Calu3 (cell line): ENCODE measurements around the gene NAA11. TPM values are rescaled to one million over a fixed set of nuclear protein-coding genes. Genes with fewer than 3 reads are reported as not detected.

Experiments used
- BruUV-seq: library from RNA; stranded (reverse); fragments of 400-500 nt; replicated peaks from 2 replicates; lab custom pipeline; 2021; lab: Mats Ljungman, UMichigan
- CTCF ChIA-PET: fragments of 300-600 bp; sonication (Branson Sonifier 250); formaldehyde crosslinking; loops from one replicate; lab custom pipeline; 2022; ENCODE audit warnings: antibody characterized with exemption; lab: Charles Lee
- DNase-seq: peaks from one replicate; pipeline ENCODE4 v3.0.0; 2022
- H3K27ac Mint-ChIP-seq: one replicate; pipeline ENCODE4 v1.8.0; 2022; ENCODE audit warnings: mixed read lengths; ENCODE audit not compliant: unreplicated experiment
- H3K27me3 Mint-ChIP-seq: one replicate; pipeline ENCODE4 v1.8.0; 2022; ENCODE audit warnings: mixed read lengths; ENCODE audit not compliant: unreplicated experiment
- H3K36me3 Mint-ChIP-seq: one replicate; pipeline ENCODE4 v1.8.0; 2022; ENCODE audit warnings: mild to moderate bottlenecking, moderate library complexity, mixed read lengths; ENCODE audit not compliant: insufficient read depth, unreplicated experiment
- H3K4me1 Mint-ChIP-seq: one replicate; pipeline ENCODE4 v1.8.0; 2022; ENCODE audit warnings: mild to moderate bottlenecking, low read depth, mixed read lengths; ENCODE audit not compliant: unreplicated experiment
- H3K4me3 Mint-ChIP-seq: one replicate; pipeline ENCODE4 v1.8.0; 2022; ENCODE audit warnings: mild to moderate bottlenecking, low read depth, moderate library complexity, mixed read lengths; ENCODE audit not compliant: unreplicated experiment
- H3K9me3 Mint-ChIP-seq: one replicate; pipeline ENCODE4 v1.8.0; 2022; ENCODE audit warnings: low read depth, mixed read lengths; ENCODE audit not compliant: unreplicated experiment
- intact Hi-C: fragments of 100-400 bp; cut with micrococcal nuclease; formaldehyde crosslinking; loops from one replicate; pipeline ENCODE4 v1.10.0; 2022; ENCODE audit not compliant: unreplicated experiment
- total RNA-seq: library from RNA; stranded (reverse); gene quantifications from 2 replicates; pipeline ENCODE4 v1.2.3, GENCODE V29; 2022
- TF ChIP-seq, protein P1 (sequence below): fragments of 200-600 bp; IDR thresholded peaks from one replicate; pipeline ENCODE4 v1.8.0; 2022; ENCODE audit warnings: antibody characterized with exemption; ENCODE audit not compliant: unreplicated experiment

NAA11 gene
- total RNA-seq, 1 experiment from 2014 or later, result not detected

DNA sequence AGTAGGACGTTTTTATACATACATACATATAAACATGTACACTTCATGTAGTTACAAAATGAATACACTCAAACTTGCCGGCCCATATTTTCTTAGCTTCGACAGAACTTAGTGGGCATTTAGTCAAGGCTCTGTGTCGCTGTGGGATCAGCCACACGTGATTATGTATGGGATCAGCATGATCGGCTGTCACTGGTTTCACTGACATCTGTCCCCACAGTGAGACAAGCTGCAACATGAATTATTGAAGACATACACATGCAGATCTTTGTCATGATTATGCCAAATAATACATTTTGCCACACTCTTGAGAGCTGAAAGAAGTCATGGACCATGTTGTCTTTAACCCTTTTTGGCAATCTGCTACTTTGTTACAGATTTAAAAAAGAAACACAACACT, 38.2 kb upstream of the NAA11 start:
- Mint-ChIP-seq H3K4me3 (no peak overlapping the region), H3K27ac (no peak overlapping the region), H3K4me1 (no peaks in the 10 kb centered on the region), H3K27me3 (no peaks in the 10 kb centered on the region), H3K36me3 (no peaks in the 10 kb centered on the region), H3K9me3 (no peaks in the 10 kb centered on the region)
- TF ChIP-seq, protein P1, sequence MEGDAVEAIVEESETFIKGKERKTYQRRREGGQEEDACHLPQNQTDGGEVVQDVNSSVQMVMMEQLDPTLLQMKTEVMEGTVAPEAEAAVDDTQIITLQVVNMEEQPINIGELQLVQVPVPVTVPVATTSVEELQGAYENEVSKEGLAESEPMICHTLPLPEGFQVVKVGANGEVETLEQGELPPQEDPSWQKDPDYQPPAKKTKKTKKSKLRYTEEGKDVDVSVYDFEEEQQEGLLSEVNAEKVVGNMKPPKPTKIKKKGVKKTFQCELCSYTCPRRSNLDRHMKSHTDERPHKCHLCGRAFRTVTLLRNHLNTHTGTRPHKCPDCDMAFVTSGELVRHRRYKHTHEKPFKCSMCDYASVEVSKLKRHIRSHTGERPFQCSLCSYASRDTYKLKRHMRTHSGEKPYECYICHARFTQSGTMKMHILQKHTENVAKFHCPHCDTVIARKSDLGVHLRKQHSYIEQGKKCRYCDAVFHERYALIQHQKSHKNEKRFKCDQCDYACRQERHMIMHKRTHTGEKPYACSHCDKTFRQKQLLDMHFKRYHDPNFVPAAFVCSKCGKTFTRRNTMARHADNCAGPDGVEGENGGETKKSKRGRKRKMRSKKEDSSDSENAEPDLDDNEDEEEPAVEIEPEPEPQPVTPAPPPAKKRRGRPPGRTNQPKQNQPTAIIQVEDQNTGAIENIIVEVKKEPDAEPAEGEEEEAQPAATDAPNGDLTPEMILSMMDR, result no peak
- CTCF ChIA-PET, result no interaction called here
- intact Hi-C loops, result no loop called here
- BruUV-seq, result no TSS peak
- DNase-seq, result no peak

DNA sequence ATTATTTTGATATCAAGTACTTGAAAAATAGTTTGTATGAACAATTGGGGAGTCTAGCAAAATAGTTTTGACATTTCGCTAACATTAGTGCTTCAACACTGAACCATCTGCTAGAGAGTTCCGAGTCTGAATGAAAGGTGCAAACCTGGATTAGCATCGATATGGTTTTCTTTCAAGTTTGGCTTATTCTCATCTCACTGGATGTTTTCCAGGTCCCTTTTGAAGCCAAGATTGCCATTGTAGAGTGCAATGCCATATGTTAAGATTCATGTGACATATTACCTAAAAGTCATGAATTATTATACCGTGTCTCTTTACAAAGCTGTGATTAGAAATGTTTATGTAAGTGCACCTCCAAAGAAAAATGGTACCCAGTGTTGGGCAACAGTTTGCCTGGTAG, 36.8 kb upstream of the NAA11 start:
- CTCF ChIA-PET, result no interaction called here
- intact Hi-C loops, result no loop called here
- no peak overlapping the region for H3K4me3 Mint-ChIP-seq
- H3K9me3 Mint-ChIP-seq, result no peaks in the 10 kb centered on the region
- BruUV-seq, result no TSS peak
- no peaks in the 10 kb centered on the region for H3K27me3 Mint-ChIP-seq
- no peak overlapping the region for H3K27ac Mint-ChIP-seq
- TF ChIP-seq, protein P1, result no peak
- H3K36me3 Mint-ChIP-seq, result no peaks in the 10 kb centered on the region
- DNase-seq, result no peak
- no peaks in the 10 kb centered on the region for H3K4me1 Mint-ChIP-seq

DNA sequence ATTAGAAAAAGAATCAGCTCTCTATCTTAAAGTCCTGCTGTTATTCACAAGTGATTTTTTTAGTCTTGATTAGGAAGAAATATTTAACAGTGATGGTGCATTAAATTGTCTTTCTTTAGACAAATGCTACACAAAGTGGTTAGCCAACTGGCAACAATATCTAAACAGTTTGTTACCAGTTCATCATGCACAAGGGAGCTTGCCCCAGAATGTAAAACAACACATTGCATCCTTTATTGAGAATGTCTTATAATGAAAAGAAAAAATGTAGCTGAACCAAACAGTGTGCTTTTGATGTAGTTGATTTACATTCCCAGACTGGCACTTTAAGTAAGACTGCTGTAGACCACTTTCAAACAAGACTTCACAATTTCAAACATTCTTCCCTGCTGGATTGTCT, 34.1 kb upstream of the NAA11 start:
- DNase-seq, result no peak
- no peaks in the 10 kb centered on the region for H3K9me3 Mint-ChIP-seq
- H3K4me1 Mint-ChIP-seq, result no peaks in the 10 kb centered on the region
- TF ChIP-seq, protein P1, result no peak
- no TSS peak for BruUV-seq
- CTCF ChIA-PET, result no interaction called here
- no peak overlapping the region for H3K27ac Mint-ChIP-seq
- intact Hi-C loops, result no loop called here
- H3K36me3 Mint-ChIP-seq, result no peaks in the 10 kb centered on the region
- H3K27me3 Mint-ChIP-seq, result no peaks in the 10 kb centered on the region
- H3K4me3 Mint-ChIP-seq, result no peak overlapping the region

DNA sequence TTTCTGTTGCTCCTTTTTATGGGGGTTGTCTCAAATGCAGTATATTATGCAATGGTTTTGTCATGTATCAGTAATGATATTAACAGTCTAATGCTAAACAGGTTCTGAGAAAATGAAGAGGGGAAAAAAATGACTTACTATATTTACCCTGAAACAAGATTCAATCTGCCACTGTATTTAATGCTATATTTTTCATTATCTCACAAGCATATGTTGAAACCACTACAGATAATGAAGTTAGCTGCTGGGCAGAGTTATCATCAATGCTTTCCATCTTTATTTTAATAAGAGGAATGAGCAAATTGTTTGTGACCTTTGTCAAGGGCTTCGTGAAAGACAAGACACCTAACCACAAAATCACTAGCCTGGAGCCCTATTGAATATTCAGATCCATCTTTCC, 32.6 kb upstream of the NAA11 start:
- TF ChIP-seq, protein P1, result no peak
- H3K4me1 Mint-ChIP-seq, result no peaks in the 10 kb centered on the region
- BruUV-seq, result no TSS peak
- no peak overlapping the region for H3K27ac Mint-ChIP-seq
- H3K9me3 Mint-ChIP-seq, result no peaks in the 10 kb centered on the region
- H3K36me3 Mint-ChIP-seq, result no peaks in the 10 kb centered on the region
- no peak for DNase-seq
- no peak overlapping the region for H3K4me3 Mint-ChIP-seq
- H3K27me3 Mint-ChIP-seq, result no peaks in the 10 kb centered on the region
- CTCF ChIA-PET, result no interaction called here
- intact Hi-C loops, result no loop called here
